ENCODE measurements around the gene HMCN2. TPM values are rescaled to one million over a fixed set of nuclear protein-coding genes. Genes with fewer than 3 reads are reported as not detected.

HMCN2 gene
- total and polyA plus RNA-seq, 4 donors = 0.24 to 1.8 (median 0.29) TPM

DNA sequence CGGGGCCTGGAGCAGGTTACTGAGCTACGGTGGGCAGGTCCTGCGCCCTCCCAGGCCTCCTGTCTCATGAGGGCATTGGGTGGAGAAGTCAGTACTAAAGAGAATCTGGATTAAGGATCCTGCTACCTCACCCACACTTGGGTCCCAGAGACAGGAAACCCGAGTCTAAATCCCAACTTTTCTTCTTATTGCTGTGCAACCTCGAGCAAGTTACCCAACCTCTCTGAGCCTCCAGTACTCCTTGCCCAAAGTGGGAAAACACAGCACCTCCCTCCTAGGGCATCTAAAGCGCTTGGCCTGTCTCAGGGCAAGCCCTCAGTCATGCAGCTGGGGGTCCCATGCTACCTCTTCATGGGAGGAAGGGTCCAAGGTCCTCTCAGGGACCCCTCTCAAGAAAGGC lies 207.4 kb downstream of the HMCN2 start:
- WGBS = 91% methylated on average over 6 of the region's 6 CpGs
- peaks cover 21 to 70% (median 44%) of the 10 kb centered on the region in 4 donors for H3K36me3 ChIP-seq (ENCODE audit: control insufficient read depth in 4 of 4, insufficient read depth in 3 of 4, low read depth in 1 of 4, low read length in 3 of 4)
- H3K27me3 ChIP-seq (ENCODE audit: control insufficient read depth in 4 of 4, insufficient read depth in 4 of 4, low read length in 3 of 4) = no peaks in the 10 kb centered on the region
- H3K4me1 ChIP-seq (ENCODE audit: control insufficient read depth in 4 of 4, insufficient read depth in 4 of 4, low read length in 3 of 4) = no peaks in the 10 kb centered on the region
- H3K27ac ChIP-seq (ENCODE audit: low read depth in 1 of 2, low read length in 2 of 2) = no peak overlapping the region
- no peak for DNase-seq (ENCODE audit: low spot score)
- no peaks in the 10 kb centered on the region for H3K9me3 ChIP-seq (ENCODE audit: control insufficient read depth in 4 of 4, low read length in 3 of 4)
- H3K4me3 ChIP-seq (ENCODE audit: low read depth in 1 of 3, low read length in 3 of 3) = no peak overlapping the region
- TF ChIP-seq HNF4A (conservative IDR thresholded peaks at IDR 0.05) = no peak
- no peak for TF ChIP-seq YY1 (IDR thresholded peaks at IDR 0.05)
- TF ChIP-seq FOXA2 (IDR thresholded peaks at IDR 0.05) = no peak
- TF ChIP-seq, protein P1, sequence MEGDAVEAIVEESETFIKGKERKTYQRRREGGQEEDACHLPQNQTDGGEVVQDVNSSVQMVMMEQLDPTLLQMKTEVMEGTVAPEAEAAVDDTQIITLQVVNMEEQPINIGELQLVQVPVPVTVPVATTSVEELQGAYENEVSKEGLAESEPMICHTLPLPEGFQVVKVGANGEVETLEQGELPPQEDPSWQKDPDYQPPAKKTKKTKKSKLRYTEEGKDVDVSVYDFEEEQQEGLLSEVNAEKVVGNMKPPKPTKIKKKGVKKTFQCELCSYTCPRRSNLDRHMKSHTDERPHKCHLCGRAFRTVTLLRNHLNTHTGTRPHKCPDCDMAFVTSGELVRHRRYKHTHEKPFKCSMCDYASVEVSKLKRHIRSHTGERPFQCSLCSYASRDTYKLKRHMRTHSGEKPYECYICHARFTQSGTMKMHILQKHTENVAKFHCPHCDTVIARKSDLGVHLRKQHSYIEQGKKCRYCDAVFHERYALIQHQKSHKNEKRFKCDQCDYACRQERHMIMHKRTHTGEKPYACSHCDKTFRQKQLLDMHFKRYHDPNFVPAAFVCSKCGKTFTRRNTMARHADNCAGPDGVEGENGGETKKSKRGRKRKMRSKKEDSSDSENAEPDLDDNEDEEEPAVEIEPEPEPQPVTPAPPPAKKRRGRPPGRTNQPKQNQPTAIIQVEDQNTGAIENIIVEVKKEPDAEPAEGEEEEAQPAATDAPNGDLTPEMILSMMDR (IDR thresholded peaks at IDR 0.05; ENCODE audit: low read depth, low read length, missing input control) = no peak
- TF ChIP-seq, protein P2, sequence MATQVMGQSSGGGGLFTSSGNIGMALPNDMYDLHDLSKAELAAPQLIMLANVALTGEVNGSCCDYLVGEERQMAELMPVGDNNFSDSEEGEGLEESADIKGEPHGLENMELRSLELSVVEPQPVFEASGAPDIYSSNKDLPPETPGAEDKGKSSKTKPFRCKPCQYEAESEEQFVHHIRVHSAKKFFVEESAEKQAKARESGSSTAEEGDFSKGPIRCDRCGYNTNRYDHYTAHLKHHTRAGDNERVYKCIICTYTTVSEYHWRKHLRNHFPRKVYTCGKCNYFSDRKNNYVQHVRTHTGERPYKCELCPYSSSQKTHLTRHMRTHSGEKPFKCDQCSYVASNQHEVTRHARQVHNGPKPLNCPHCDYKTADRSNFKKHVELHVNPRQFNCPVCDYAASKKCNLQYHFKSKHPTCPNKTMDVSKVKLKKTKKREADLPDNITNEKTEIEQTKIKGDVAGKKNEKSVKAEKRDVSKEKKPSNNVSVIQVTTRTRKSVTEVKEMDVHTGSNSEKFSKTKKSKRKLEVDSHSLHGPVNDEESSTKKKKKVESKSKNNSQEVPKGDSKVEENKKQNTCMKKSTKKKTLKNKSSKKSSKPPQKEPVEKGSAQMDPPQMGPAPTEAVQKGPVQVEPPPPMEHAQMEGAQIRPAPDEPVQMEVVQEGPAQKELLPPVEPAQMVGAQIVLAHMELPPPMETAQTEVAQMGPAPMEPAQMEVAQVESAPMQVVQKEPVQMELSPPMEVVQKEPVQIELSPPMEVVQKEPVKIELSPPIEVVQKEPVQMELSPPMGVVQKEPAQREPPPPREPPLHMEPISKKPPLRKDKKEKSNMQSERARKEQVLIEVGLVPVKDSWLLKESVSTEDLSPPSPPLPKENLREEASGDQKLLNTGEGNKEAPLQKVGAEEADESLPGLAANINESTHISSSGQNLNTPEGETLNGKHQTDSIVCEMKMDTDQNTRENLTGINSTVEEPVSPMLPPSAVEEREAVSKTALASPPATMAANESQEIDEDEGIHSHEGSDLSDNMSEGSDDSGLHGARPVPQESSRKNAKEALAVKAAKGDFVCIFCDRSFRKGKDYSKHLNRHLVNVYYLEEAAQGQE (IDR thresholded peaks at IDR 0.05) = no peak
- TF ChIP-seq, protein P3, sequence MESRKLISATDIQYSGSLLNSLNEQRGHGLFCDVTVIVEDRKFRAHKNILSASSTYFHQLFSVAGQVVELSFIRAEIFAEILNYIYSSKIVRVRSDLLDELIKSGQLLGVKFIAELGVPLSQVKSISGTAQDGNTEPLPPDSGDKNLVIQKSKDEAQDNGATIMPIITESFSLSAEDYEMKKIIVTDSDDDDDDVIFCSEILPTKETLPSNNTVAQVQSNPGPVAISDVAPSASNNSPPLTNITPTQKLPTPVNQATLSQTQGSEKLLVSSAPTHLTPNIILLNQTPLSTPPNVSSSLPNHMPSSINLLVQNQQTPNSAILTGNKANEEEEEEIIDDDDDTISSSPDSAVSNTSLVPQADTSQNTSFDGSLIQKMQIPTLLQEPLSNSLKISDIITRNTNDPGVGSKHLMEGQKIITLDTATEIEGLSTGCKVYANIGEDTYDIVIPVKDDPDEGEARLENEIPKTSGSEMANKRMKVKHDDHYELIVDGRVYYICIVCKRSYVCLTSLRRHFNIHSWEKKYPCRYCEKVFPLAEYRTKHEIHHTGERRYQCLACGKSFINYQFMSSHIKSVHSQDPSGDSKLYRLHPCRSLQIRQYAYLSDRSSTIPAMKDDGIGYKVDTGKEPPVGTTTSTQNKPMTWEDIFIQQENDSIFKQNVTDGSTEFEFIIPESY (IDR thresholded peaks at IDR 0.05) = no peak
- no peak for TF ChIP-seq TAF1 (conservative IDR thresholded peaks at IDR 0.05)
- no peak for TF ChIP-seq SP1 (IDR thresholded peaks at IDR 0.05)
- no peak for TF ChIP-seq RAD21 (IDR thresholded peaks at IDR 0.05)
- no peak for TF ChIP-seq FOXA1 (IDR thresholded peaks at IDR 0.05)
- TF ChIP-seq JUND (IDR thresholded peaks at IDR 0.05) = no peak
- H3K9ac ChIP-seq (ENCODE audit: low read depth in 1 of 2, low read length in 2 of 2) = no peak overlapping the region

DNA sequence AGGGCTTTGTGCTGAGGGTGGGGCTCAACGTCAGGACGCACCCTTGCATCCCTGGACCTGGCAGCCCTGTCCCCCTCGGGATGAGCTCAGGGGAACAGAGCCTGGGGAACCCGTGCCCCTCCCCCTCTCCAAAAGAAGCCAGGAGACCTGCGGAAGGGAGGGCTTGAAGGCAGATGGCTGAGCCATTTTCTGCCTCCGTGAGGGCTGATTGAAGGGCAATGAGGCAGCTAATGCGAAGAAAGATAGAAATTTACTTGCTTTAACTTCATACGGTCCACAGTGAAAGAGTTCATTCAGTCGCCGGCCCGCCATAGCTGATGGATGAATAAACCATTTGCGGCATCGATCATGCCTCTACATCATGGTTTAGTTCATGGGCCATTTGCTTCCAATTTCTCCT lies 208.0 kb downstream of the HMCN2 start:
- DNase-seq (ENCODE audit: low spot score) = no peak
- Histone ChIP-seq H3K9ac (ENCODE audit: low read depth in 1 of 2, low read length in 2 of 2) (no peak overlapping the region), H3K4me3 (ENCODE audit: low read depth in 1 of 3, low read length in 3 of 3) (no peak overlapping the region), H3K36me3 (ENCODE audit: control insufficient read depth in 4 of 4, insufficient read depth in 3 of 4, low read depth in 1 of 4, low read length in 3 of 4) (peaks cover 20 to 72% (median 43%) of the 10 kb centered on the region in 4 donors), H3K9me3 (ENCODE audit: control insufficient read depth in 4 of 4, low read length in 3 of 4) (no peaks in the 10 kb centered on the region), H3K4me1 (ENCODE audit: control insufficient read depth in 4 of 4, insufficient read depth in 4 of 4, low read length in 3 of 4) (no peaks in the 10 kb centered on the region), H3K27ac (ENCODE audit: low read depth in 1 of 2, low read length in 2 of 2) (no peak overlapping the region), H3K27me3 (ENCODE audit: control insufficient read depth in 4 of 4, insufficient read depth in 4 of 4, low read length in 3 of 4) (no peaks in the 10 kb centered on the region)
- 73% methylated on average over 13 of the region's 13 CpGs for WGBS
- TF ChIP-seq RAD21 (IDR thresholded peaks at IDR 0.05) = no peak

DNA sequence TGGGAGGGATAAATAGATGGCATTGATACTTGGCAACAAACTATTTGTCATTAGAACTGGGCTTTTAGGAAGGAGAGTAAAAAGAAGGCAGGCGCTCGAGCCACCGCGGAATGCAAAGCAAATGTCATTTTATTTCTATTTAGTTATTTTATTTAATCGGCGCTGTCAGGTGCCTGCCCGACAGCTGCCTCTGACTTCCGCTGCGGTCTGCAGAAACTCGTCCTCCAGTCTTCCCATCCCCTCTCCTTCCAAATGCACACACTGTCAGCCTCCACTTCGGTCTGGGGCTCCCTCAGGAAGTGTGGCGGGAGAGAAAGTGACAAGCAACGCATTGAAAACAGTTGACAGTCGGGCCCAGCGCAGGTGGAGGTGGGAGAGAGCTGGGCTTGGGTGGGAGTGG lies 208.5 kb downstream of the HMCN2 start:
- Histone ChIP-seq H3K36me3 (ENCODE audit: control insufficient read depth in 4 of 4, insufficient read depth in 3 of 4, low read depth in 1 of 4, low read length in 3 of 4) (peaks cover 16 to 70% (median 38%) of the 10 kb centered on the region in 4 donors), H3K27me3 (ENCODE audit: control insufficient read depth in 4 of 4, insufficient read depth in 4 of 4, low read length in 3 of 4) (no peaks in the 10 kb centered on the region), H3K4me1 (ENCODE audit: control insufficient read depth in 4 of 4, insufficient read depth in 4 of 4, low read length in 3 of 4) (no peaks in the 10 kb centered on the region), H3K9me3 (ENCODE audit: control insufficient read depth in 4 of 4, low read length in 3 of 4) (no peaks in the 10 kb centered on the region), H3K4me3 (ENCODE audit: low read depth in 1 of 3, low read length in 3 of 3) (no peak overlapping the region), H3K27ac (ENCODE audit: low read depth in 1 of 2, low read length in 2 of 2) (no peak overlapping the region), H3K9ac (ENCODE audit: low read depth in 1 of 2, low read length in 2 of 2) (no peak overlapping the region)
- 75% methylated on average over 15 of the region's 15 CpGs for WGBS
- no peak for DNase-seq (ENCODE audit: low spot score)
- no peak for TF ChIP-seq YY1 (IDR thresholded peaks at IDR 0.05)
- TF ChIP-seq, protein P4, sequence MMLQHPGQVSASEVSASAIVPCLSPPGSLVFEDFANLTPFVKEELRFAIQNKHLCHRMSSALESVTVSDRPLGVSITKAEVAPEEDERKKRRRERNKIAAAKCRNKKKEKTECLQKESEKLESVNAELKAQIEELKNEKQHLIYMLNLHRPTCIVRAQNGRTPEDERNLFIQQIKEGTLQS (IDR thresholded peaks at IDR 0.05) = no peak
- TF ChIP-seq HNF4G (IDR thresholded peaks at IDR 0.05) = no peak
- TF ChIP-seq RAD21 (IDR thresholded peaks at IDR 0.05) = no peak
- no peak for TF ChIP-seq SP1 (IDR thresholded peaks at IDR 0.05)
- TF ChIP-seq, protein P5, sequence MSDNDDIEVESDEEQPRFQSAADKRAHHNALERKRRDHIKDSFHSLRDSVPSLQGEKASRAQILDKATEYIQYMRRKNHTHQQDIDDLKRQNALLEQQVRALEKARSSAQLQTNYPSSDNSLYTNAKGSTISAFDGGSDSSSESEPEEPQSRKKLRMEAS (IDR thresholded peaks at IDR 0.05) = no peak
- TF ChIP-seq, protein P3 (IDR thresholded peaks at IDR 0.05) = no peak
- no peak for TF ChIP-seq FOXA1 (IDR thresholded peaks at IDR 0.05)
- TF ChIP-seq NR2F2 (IDR thresholded peaks at IDR 0.05) = no peak
- TF ChIP-seq RXRA (IDR thresholded peaks at IDR 0.05) = no peak
- TF ChIP-seq GABPA (IDR thresholded peaks at IDR 0.05 in 1 of 2, conservative IDR thresholded peaks at IDR 0.05 in 1 of 2) = no peak
- TF ChIP-seq JUND (IDR thresholded peaks at IDR 0.05) = no peak

Data from liver (tissue), 9 donors.